HepG2 (cell line): Measurements from ENCODE around the gene EFNA2. TPM values are rescaled to one million over a fixed set of nuclear protein-coding genes. Genes with fewer than 3 reads are reported as not detected.

Source experiments
- HMG20B ChIP-seq: conservative IDR thresholded peaks from 2 replicates; pipeline ENCODE4 v1.6.1; 2016; ENCODE audit warnings: missing genetic modification reagents, missing compliant biosample characterization
- HNF4G ChIP-seq, 2 experiments: sonication (generic) in 1 of 2; formaldehyde crosslinking in 1 of 2; IDR thresholded peaks; 2 replicates each; pipeline versions ENCODE4 v1.4.0 to v1.6.1; 2011 to 2020; ENCODE audit warnings: borderline replicate concordance in 2 of 2, low read depth in 2 of 2, mild to moderate bottlenecking in 2 of 2, low read length in 1 of 2, missing genetic modification reagents in 1 of 2, moderate library complexity in 1 of 2
- PHF5A ChIP-seq: IDR thresholded peaks from one replicate; pipeline ENCODE4 v1.6.1; 2018; ENCODE audit warnings: low read depth, missing genetic modification reagents; ENCODE audit not compliant: unreplicated experiment
- RFX5 ChIP-seq: IDR thresholded peaks from 2 replicates; pipeline ENCODE4 v1.6.1; 2011; ENCODE audit warnings: low read depth, low read length, improper control_type of control experiment
- ZFAT ChIP-seq: sonication (generic); formaldehyde crosslinking; conservative IDR thresholded peaks from 2 replicates; pipeline ENCODE4 v1.8.1; 2023; ENCODE audit warnings: missing genetic modification reagents, inconsistent platforms
- ZFP1 ChIP-seq: IDR thresholded peaks from 2 replicates; pipeline ENCODE4 v1.6.1; 2016
- ZNF432 ChIP-seq: sonication (generic); formaldehyde crosslinking; IDR thresholded peaks from 2 replicates; pipeline ENCODE4 v1.5.0; 2020; ENCODE audit warnings: missing genetic modification reagents, mild to moderate bottlenecking, borderline replicate concordance
- ZNF44 ChIP-seq: sonication (generic); formaldehyde crosslinking; IDR thresholded peaks from 2 replicates; pipeline ENCODE4 v1.5.1; 2020; ENCODE audit warnings: mild to moderate bottlenecking, missing genetic modification reagents
- ZNF468 ChIP-seq: sonication (generic); formaldehyde crosslinking; IDR thresholded peaks from 2 replicates; pipeline ENCODE4 v1.8.0; 2022; ENCODE audit warnings: mild to moderate bottlenecking, moderate library complexity, missing genetic modification reagents
- ZNF484 ChIP-seq: sonication (generic); formaldehyde crosslinking; IDR thresholded peaks from 2 replicates; pipeline ENCODE4 v1.5.1; 2020; ENCODE audit warnings: mild to moderate bottlenecking, low read depth, missing genetic modification reagents, borderline replicate concordance
- ZNF577 ChIP-seq: sonication (generic); formaldehyde crosslinking; IDR thresholded peaks from 2 replicates; pipeline ENCODE4 v1.4.0; 2020; ENCODE audit warnings: mild to moderate bottlenecking, low read depth, missing genetic modification reagents, borderline replicate concordance
- polyA plus RNA-seq, 8 experiments: library from polyadenylated mRNA; depleted of rRNA in 3 of 8; stranded (reverse) in 7 of 8; unstranded in 1 of 8; fragments of >200 nt; fragmentation: Illumina TruSeq in 4 of 8; extraction: Trizol in 4 of 8; gene quantifications; 2 replicates each; pipeline versions ENCODE4 v1.2.1 to v1.2.3, GENCODE V29; 2011 to 2016; ENCODE audit warnings: low read depth in 4 of 8, missing spikeins in 1 of 8, mixed read lengths in 1 of 8; ENCODE audit not compliant: insufficient read depth in 1 of 8
- total RNA-seq, 5 experiments: library from RNA; depleted of rRNA; stranded (reverse); fragments of >200 nt; fragmentation: Illumina TruSeq; extraction: Trizol; gene quantifications; 2 replicates each; pipeline ENCODE4 v1.2.3, GENCODE V29; 2016; ENCODE audit warnings: low read depth in 1 of 5
- TF ChIP-seq, protein P1 (sequence below): sonication (generic); formaldehyde crosslinking; IDR thresholded peaks from 2 replicates; pipeline ENCODE4 v1.4.0; 2020; ENCODE audit warnings: missing genetic modification reagents
- TF ChIP-seq, protein P2 (sequence below): sonication (generic); formaldehyde crosslinking; IDR thresholded peaks from 2 replicates; pipeline ENCODE4 v1.4.0; 2020; ENCODE audit warnings: missing genetic modification reagents, borderline replicate concordance
- TF ChIP-seq, protein P3 (sequence below): sonication (generic); formaldehyde crosslinking; conservative IDR thresholded peaks from 2 replicates; pipeline ENCODE4 v1.8.0; 2022; ENCODE audit warnings: mild to moderate bottlenecking, moderate library complexity, missing genetic modification reagents
- TF ChIP-seq, protein P4 (sequence below): sonication (generic); formaldehyde crosslinking; conservative IDR thresholded peaks from 2 replicates; pipeline ENCODE4 v1.8.1; 2023; ENCODE audit warnings: missing genetic modification reagents
- TF ChIP-seq, protein P5 (sequence below): IDR thresholded peaks from 2 replicates; pipeline ENCODE4 v1.6.1; 2018; ENCODE audit warnings: missing genetic modification reagents

The EFNA2 gene
- total and polyA plus RNA-seq, 2 of the 13 experiments (the other 11 are each of a cell fraction or from before 2014, with no cell fraction given): 6.0 to 9.9 TPM

DNA sequence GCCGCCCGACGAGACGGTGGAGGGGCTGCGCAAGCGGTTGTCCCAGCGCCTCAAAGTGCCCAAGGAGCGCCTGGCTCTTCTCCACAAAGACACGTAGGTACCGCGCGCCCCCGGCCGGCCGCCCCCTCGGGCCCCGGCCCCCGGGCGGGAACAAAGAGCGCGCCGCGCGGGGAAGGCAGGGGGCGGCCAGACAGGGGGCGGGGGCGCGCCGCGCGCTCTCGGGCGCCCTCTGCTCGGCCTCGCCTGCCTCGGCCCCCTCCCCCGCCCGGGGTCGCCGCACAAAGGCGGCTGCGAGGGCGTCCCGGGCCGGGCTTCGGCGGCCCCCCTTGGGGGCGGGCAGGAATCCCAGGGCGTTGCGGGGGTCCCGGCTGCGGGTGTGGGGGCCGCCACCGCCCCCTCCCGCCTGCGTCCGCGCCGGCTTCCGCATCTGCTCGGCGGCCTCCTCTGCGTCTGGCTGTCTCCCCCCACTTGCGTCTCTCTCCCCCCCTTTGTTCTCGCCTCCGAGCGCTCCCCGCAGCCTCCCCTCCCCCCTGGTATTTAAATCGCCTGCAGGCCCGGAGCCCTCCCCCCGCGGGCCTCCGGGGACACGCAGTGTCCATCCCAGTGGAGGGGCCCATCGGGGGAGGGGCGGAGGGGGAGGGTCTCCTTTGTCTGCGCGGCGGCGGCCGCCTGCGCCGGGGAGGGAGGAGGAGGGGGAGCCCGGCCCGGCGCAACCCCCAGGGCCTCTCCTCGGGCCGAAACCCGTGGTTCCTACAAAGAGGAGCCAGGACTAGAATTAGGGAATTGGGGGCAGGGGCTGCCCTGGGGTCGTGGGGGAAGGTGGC, 35.0 kb upstream of the EFNA2 start (continued):
- TF ChIP-seq, protein P1, sequence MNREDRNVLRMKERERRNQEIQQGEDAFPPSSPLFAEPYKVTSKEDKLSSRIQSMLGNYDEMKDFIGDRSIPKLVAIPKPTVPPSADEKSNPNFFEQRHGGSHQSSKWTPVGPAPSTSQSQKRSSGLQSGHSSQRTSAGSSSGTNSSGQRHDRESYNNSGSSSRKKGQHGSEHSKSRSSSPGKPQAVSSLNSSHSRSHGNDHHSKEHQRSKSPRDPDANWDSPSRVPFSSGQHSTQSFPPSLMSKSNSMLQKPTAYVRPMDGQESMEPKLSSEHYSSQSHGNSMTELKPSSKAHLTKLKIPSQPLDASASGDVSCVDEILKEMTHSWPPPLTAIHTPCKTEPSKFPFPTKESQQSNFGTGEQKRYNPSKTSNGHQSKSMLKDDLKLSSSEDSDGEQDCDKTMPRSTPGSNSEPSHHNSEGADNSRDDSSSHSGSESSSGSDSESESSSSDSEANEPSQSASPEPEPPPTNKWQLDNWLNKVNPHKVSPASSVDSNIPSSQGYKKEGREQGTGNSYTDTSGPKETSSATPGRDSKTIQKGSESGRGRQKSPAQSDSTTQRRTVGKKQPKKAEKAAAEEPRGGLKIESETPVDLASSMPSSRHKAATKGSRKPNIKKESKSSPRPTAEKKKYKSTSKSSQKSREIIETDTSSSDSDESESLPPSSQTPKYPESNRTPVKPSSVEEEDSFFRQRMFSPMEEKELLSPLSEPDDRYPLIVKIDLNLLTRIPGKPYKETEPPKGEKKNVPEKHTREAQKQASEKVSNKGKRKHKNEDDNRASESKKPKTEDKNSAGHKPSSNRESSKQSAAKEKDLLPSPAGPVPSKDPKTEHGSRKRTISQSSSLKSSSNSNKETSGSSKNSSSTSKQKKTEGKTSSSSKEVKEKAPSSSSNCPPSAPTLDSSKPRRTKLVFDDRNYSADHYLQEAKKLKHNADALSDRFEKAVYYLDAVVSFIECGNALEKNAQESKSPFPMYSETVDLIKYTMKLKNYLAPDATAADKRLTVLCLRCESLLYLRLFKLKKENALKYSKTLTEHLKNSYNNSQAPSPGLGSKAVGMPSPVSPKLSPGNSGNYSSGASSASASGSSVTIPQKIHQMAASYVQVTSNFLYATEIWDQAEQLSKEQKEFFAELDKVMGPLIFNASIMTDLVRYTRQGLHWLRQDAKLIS: no peak
- TF ChIP-seq, protein P2, sequence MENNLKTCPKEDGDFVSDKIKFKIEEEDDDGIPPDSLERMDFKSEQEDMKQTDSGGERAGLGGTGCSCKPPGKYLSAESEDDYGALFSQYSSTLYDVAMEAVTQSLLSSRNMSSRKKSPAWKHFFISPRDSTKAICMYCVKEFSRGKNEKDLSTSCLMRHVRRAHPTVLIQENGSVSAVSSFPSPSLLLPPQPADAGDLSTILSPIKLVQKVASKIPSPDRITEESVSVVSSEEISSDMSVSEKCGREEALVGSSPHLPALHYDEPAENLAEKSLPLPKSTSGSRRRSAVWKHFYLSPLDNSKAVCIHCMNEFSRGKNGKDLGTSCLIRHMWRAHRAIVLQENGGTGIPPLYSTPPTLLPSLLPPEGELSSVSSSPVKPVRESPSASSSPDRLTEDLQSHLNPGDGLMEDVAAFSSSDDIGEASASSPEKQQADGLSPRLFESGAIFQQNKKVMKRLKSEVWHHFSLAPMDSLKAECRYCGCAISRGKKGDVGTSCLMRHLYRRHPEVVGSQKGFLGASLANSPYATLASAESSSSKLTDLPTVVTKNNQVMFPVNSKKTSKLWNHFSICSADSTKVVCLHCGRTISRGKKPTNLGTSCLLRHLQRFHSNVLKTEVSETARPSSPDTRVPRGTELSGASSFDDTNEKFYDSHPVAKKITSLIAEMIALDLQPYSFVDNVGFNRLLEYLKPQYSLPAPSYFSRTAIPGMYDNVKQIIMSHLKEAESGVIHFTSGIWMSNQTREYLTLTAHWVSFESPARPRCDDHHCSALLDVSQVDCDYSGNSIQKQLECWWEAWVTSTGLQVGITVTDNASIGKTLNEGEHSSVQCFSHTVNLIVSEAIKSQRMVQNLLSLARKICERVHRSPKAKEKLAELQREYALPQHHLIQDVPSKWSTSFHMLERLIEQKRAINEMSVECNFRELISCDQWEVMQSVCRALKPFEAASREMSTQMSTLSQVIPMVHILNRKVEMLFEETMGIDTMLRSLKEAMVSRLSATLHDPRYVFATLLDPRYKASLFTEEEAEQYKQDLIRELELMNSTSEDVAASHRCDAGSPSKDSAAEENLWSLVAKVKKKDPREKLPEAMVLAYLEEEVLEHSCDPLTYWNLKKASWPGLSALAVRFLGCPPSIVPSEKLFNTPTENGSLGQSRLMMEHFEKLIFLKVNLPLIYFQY: no peak
- TF ChIP-seq RFX5 (no peak), ZNF44 (CRISPR knock-in tag) (no peak), ZFP1 (CRISPR knock-in tag) (no peak), ZNF468 (CRISPR knock-in tag) (no peak), HNF4G (IDR thresholded peaks at IDR 0.05; ENCODE audit: borderline replicate concordance, low read depth, low read length) (0 out of 2 replicates have a peak, but pooled peaks have one; percentile 7), HNF4G (CRISPR knock-in tag; IDR thresholded peaks at IDR 0.05; ENCODE audit: borderline replicate concordance, low read depth) (no peak), ZNF577 (CRISPR knock-in tag) (no peak), ZFAT (CRISPR knock-in tag) (no peak), PHF5A (CRISPR knock-in tag) (no peak), HMG20B (CRISPR knock-in tag) (no peak), ZNF432 (CRISPR knock-in tag) (no peak), ZNF484 (CRISPR knock-in tag) (no peak)
- TF ChIP-seq, protein P3, sequence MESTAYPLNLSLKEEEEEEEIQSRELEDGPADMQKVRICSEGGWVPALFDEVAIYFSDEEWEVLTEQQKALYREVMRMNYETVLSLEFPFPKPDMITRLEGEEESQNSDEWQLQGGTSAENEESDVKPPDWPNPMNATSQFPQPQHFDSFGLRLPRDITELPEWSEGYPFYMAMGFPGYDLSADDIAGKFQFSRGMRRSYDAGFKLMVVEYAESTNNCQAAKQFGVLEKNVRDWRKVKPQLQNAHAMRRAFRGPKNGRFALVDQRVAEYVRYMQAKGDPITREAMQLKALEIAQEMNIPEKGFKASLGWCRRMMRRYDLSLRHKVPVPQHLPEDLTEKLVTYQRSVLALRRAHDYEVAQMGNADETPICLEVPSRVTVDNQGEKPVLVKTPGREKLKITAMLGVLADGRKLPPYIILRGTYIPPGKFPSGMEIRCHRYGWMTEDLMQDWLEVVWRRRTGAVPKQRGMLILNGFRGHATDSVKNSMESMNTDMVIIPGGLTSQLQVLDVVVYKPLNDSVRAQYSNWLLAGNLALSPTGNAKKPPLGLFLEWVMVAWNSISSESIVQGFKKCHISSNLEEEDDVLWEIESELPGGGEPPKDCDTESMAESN: no peak
- TF ChIP-seq, protein P4, sequence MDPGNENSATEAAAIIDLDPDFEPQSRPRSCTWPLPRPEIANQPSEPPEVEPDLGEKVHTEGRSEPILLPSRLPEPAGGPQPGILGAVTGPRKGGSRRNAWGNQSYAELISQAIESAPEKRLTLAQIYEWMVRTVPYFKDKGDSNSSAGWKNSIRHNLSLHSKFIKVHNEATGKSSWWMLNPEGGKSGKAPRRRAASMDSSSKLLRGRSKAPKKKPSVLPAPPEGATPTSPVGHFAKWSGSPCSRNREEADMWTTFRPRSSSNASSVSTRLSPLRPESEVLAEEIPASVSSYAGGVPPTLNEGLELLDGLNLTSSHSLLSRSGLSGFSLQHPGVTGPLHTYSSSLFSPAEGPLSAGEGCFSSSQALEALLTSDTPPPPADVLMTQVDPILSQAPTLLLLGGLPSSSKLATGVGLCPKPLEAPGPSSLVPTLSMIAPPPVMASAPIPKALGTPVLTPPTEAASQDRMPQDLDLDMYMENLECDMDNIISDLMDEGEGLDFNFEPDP (CRISPR knock-in tag): no peak
- TF ChIP-seq, protein P5, sequence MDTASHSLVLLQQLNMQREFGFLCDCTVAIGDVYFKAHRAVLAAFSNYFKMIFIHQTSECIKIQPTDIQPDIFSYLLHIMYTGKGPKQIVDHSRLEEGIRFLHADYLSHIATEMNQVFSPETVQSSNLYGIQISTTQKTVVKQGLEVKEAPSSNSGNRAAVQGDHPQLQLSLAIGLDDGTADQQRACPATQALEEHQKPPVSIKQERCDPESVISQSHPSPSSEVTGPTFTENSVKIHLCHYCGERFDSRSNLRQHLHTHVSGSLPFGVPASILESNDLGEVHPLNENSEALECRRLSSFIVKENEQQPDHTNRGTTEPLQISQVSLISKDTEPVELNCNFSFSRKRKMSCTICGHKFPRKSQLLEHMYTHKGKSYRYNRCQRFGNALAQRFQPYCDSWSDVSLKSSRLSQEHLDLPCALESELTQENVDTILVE (CRISPR knock-in tag): no peak
